ENCODE measurements around the gene LMO4.

The LMO4 gene

DNA sequence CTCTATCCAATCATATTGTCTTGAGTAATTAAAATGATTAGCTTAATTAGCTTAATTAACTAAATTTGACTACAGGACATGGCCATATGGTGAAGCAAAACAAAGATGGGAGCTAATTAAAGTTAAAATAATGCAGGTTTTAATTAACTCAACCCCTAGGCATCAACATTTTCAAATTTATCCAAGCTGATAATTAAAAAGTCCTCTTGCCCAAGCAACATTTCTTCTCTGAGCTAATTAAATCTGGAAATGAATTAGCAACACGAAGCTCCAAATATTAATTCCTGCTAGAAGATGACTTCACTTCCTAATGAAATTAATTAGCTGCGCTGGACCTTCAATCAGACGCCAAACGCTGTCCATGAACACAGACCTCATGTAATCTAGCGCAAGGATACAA lies 27.9 kb downstream of the LMO4 start:
- no peak for DNase-seq (ENCODE audit: low read depth in 1 of 2, low spot score in 1 of 2)

DNA sequence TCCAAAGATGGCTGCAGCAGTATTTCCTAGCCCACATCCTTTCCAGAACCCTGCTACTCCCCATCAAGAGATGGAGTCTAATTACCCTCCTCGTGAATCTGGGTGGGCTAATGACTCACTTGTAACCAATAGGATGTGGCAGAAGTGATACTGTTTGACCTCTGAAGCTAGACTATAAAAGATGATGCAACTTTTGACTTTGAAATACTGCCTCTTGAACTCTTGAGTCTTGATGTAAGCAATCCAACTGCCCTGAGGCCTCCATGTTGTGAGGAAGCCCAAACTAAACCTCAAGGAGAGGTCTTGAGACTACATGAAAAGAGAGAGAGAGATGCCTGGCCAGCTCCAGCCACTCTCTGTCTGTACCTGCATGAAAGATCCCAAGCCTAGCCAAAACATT lies 29.5 kb downstream of the LMO4 start:
- DNase-seq (ENCODE audit: low read depth in 1 of 2, low spot score in 1 of 2), result no peak

DNA sequence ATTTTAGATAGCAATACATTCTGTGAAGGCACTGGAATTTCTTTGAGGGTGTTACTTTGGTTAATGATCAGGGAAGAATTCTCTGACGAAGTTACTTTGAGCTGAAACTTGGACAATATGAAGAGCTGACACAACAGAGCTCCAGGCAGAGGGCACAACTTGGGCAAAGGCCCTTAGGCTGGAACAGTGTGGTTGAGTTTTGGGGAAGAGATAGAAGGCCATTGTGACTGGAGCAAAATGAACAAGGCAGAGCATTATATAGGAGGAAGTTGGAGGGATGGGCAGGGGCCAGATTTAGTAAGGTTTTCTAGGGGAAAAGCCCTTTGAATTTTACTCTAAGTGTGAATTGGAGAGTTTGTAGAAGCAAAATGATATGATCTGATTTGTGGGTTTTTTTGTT lies 30.9 kb downstream of the LMO4 start:
- DNase-seq (ENCODE audit: low read depth in 1 of 2, low spot score in 1 of 2), result no peak

DNA sequence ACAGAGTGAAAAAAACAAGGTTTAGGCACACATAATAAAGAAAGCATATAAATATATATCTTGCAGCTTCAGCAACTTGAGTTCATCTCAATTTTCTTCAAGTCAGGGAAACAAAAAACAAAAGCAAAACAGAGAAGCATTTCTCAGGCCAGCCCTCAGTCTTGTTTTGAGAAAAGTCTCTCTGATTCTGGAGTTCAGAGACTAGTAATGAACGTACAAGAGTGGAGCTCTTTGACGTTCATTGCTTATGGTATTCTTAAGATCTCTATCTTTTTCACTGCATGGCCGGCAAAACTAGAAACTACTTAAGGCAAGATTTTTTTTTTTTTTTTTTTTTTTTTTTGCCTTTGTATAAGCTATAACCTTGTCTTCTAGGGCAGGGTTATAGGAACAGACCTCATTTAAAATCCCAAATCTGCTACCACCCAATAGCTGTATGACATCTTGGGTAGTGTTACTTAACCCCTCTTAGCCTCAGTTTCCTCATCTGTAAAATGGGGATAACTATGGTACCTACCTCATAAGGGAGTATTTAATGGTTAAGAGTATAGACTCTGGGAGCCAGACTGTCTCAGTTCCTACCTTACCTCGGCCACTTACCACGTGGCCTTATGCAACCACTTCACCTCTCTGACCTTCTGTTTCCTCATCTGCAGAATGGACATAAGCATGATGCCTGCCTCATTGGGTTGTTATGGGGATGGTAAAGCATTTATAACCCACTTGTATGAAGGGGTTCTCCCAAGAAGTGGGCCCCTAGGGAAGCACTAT lies 33.6 kb downstream of the LMO4 start:
- DNase-seq (ENCODE audit: low read depth in 1 of 2, low spot score in 1 of 2), result no peak

DNA sequence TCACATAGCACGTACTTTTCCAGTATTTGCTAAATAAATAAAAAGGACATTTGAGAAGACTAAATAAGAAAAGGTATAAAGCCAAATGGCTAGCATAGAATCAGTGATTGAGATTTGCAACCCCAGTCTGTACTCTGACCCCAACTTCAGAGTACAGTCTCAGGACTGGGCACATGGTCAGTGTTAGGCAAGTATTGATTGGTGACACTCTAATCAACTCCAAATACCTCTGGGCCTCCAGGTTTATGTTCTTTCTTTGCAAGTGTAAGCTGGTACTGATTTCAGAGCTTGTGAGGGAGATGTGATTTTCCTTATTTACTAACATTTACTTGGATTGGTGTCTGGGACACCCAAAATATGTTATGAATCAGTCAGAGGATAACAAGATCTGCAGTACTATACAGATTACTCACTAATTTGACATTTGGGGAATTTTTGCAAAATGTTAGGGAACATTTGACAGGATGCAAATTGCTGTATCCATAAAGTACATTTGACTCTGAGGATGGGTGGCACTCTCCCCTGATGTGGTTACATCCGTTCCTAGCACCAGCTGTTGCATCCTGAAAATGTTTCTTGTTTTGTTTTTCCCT lies 34.2 kb downstream of the LMO4 start:
- no peak for DNase-seq (ENCODE audit: low read depth in 1 of 2, low spot score in 1 of 2)

DNA sequence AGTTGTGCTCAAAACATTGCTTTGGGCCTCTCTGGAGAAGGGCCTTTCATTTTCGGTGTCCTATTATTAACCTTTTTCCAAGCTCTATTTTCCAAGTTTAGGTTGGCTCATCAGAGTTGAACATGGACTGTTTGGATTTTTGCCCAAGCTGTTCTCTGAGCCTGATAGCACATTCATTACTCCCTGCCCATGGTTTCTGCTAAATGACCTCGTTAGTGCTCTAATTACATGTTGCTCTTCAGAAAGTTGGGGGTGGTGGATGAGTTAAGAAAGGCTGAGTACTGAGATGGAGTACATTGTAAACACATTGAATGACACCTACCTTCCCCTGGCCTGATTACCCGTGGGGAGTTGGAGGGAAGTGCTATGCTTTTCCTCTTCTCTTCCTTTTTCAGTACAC lies 38.9 kb downstream of the LMO4 start:
- DNase-seq (ENCODE audit: low read depth in 1 of 2, low spot score in 1 of 2), result no peak

DNA sequence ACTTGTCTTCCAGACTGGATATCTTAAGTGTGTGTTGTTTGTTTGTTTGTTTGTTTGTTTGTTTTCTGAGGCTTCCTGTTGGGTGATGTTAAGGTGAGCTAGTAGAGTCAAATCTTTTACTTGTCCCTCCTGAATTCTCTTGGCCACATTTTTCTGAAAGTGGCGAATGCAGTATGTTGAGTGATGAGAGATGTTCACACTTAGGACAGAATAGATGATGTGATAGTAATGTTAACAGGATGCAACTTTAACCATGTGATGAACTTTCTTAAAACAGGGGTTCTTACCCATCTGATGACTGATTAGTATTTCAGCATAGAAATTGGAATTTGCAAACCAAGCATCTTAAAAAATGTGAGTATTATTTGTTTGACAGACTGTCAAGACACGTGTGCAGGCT lies 40.2 kb downstream of the LMO4 start:
- no peak for DNase-seq (ENCODE audit: low read depth in 1 of 2, low spot score in 1 of 2)

DNA sequence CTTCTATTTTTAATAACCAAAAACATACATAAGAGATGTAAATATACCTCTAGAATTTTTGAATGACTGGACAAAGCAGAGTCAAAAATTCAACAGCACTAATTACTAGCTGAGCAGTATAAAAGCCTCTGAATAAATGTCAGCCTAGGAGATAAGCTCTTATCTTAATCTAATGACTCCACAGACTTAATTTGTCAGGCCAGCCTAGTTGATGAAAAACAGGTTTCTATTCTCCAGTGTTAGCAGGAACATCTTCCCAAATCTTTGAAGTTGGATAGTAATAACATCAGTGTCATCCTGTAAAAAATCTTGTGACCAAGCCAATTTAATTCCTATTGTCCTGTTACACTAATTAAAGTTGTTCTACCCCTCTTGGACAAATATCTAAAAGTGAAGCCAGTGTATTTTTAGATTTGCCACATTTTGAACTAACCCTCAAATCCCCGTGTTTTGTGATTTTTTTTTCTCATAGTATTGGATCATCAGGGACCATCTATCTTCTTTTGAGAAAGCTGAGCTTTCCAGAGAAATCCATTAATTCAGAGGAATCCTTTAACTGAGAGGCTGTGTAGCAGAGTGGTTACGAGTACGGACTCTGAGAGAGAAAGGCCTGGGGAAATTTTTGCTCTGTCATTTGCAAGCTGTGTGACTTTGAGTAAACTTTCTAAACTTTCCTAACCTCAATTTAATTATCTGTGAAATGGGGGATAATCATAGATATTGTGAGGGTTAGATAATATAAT lies 41.2 kb downstream of the LMO4 start:
- DNase-seq (ENCODE audit: low read depth in 1 of 2, low spot score in 1 of 2), result no peak

DNA sequence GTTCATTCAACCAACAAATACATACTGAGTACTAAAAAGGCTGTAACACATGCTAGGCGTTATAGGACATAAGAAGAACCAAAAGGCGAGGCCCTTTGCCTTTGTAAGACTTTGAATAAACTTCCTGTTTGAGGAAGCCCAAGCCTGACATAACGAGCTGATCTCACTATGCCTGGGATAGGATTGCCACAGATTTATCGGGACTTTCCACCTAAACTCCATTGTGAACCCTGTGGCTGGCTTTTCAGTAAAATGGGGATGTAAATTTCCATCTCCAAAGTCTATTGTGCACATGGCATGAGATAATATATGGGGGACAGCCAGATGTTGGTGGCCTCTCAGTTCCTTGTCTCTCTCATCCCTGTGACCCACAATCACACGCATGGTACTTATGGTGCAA lies 41.9 kb downstream of the LMO4 start:
- no peak for DNase-seq (ENCODE audit: low read depth in 1 of 2, low spot score in 1 of 2)

DNA sequence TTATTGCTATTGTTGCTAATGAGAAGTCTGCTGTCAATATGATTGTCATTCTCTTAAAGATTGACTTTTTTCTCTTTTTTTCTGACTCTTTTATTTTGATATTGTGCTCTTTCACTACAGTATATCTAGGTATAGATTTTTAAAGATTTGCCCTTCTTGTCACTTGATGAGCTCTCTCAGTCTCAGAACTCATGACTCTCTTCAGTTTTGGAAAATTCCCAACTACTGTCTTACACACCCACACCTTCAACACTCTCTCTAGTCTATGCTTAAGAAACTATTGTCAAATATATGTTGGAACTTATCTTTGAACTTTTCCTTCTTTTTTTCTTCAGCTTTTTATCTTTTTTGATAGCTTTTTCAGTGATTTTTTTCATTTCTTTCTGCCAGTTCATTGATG lies 50.6 kb downstream of the LMO4 start:
- DNase-seq (ENCODE audit: low read depth in 1 of 2, low spot score in 1 of 2), result no peak

DNA sequence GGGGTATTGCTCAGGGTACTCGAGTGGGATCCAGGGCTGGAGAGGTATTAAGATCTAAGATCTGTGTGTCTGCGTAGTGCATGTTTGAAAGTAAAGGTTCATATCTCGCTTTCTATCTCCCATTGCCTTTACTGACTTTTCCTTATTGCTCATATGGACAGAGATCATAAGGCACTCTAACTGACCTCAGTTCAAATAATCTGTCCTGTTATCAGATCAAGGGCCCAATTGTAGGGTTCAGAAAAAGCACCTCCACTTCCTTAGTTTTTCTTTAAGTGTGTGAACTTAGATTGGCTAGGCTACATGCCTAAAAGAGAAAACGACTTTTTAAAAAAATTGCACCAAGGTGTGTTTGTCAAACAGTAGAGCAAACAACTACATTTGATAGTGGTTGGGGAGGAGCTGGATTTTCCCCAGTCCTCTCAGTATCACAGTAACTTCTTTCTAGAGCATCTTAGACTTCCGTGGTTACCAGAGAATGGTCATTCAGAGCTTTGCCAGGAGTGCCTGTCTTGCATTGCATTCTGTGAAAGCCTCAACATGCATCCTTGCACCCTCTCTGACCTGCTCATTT lies 57.6 kb downstream of the LMO4 start:
- no peak for DNase-seq (ENCODE audit: low read depth in 1 of 2, low spot score in 1 of 2)

DNA sequence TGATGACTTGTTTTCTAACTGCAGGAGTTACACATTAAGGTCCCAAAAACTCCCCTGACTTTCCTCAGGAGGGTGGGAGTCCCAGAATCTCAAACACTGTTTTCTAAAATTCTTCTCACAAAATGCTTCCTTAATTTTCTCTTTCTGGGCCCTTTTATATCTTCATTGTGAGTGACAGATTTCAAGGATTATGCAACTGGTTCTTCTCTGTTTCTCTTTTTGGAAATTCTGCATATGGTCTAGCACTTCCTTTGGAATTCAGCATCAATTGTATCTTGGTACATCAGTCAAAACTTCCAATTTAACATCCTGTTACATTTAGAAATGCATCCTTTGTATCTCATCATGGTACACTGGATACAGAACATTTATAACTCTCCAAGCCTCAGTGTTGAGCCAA lies 59.7 kb downstream of the LMO4 start:
- no peak for DNase-seq (ENCODE audit: low read depth in 1 of 2, low spot score in 1 of 2)

DNA sequence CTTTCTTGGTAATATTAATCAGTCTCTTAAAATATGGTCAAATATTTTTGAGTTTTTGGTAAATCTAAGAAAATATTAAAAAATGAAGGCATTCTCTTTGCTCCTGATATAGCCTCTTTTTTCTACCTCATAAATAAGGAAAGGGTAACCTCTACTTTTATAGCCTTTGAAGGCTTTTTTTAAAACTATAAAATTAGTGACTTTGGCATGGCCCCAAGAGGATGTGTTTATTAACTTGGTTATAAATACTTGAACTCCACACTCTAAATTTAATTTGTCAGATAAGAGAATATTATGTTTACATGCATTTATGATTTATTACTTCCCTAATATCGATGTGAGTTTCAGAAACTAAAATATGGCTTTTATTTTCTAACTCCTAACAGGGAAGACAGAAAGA lies 60.3 kb downstream of the LMO4 start:
- DNase-seq (ENCODE audit: low read depth in 1 of 2, low spot score in 1 of 2), result no peak

DNA sequence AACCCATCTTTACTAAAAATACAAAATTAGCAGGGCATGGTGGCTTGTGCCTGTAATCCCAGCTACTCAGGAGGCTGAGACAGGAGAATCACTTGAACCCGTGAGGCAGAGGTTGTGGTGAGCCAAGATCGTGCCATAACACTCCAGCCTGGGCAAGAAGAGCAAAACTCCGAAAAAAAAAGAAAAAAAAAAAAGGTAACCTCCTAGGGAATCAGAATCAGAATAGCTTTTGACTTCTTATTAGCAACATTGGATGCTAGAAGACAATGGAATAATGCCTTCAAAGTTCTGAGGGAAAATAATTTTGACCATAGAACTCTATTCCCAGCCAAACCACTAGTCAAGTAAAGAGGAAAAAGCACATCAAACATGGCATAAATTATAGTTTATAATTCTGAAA lies 60.9 kb downstream of the LMO4 start:
- DNase-seq (ENCODE audit: low read depth in 1 of 2, low spot score in 1 of 2), result no peak

DNA sequence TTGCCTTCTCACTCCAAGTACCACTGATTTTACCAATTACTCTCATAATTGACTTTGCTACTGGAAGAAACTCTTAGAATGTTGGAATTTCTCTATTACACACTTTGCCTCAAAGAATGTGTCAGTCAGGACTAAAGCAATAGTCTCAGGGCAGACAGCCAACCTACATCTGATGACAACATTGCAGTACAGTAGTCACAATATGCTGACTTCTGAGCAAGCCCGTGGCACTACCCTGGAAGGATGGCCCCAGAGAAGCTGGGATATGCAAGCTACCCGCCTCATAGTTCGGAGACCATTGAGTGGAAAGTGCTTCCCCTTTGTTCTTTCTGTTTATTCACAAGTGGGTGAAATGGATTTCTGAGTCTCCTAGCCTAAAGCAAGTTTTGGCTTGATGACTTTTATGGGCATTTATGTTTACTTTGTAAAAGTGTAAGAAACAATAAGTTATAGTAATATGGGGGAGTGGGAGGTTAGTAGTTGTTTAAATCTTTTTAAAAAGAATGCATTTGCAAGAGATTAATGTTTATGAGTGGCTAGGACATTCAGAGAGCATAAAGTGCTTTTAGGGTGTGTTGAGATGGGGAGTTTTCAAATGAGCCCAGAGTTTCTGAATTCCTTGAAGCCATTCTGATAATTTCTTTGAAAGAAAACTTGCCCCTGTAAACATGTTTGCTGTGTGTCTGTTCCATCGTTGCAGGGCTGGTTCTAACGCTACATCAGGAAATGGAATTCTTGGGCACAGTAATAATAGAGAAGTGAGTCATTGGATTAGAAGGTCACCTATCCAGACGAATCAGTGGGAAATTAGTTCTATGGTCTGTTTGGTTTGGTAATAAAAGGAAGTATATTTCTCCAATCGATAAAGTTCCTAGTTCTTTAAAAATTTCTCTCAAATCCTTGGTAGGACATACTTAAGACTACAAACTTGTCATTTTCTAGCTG lies 63.8 kb downstream of the LMO4 start:
- DNase-seq (ENCODE audit: low read depth in 1 of 2, low spot score in 1 of 2), result no peak

DNA sequence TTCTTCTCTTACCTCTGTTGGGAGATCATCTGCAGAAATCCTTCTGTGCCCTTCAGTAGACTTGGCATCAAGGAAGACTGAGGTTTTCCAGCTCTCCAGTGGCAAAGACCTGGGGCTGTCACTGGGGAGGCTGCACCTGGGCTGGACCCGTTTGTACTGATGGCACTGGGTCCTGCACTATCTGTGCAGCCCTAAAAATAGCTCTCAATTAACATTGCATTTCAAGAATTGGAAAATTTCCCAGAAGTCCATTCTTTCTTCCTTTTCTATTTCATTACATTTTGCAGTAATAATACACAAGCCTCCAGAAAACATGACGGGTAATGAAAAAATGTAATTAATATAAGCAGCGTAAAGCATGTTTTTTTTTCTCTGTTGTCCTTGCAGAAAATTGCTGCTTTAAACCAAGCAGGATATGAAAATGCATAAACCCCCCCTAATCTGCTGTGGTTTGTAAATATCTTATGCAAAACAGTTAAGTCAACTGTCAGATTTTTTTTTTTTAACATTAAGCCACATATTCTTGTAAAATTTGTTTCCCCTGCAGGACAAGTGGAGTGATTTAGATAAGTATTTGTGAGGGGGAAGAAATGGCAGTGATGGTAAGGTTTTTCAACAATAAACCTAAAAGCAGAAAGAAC lies 64.9 kb downstream of the LMO4 start:
- no peak for DNase-seq (ENCODE audit: low read depth in 1 of 2, low spot score in 1 of 2)

DNA sequence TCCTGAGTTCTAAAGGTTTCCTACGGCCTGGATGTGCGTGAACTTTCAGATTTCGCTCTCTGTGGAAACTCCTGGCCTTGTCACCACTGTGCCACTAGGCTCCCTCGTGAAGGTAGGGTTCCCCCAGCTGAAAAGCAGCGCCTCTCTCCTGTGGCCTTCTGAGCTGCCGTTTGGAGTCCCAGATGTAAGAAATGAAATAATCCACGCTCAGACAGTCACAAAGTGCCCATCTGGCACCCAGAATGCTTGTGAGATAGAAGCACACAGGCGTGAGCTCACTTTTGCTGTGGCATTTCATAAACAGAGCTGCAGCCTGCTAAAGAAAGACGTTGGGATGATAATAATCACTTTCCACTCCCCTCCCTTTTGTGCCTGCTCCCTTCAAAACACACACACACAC lies 65.8 kb downstream of the LMO4 start:
- no peak for DNase-seq (ENCODE audit: low read depth in 1 of 2, low spot score in 1 of 2)

DNA sequence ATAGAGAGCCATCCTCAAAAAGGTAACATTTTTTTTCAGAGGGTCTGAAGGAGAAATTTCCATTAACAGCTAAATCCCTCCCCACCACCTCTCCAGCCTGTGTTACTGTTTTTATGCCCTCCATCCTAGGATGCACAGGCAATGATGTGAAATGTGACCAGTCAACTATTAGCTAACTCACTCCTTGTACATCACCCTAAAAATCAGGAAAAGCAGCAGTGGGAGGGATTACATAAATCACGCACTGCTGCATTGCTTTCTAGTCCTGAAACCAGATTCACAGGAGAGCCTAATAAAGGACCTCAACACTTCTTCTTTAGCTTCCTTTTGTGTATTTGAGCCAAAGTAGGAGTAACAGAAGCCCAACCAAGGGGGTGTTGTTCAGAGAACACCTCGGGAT lies 66.3 kb downstream of the LMO4 start:
- no peak for DNase-seq (ENCODE audit: low read depth in 1 of 2, low spot score in 1 of 2)
